T-helper 22 cell (primary cell): Measurements from ENCODE around the gene TBC1D21.

ENCODE experiments used
- DNase-seq: peaks from one replicate; pipeline ENCODE4 v3.0.0-alpha.2; 2020; ENCODE audit warnings: low read depth

Gene TBC1D21, protein sequence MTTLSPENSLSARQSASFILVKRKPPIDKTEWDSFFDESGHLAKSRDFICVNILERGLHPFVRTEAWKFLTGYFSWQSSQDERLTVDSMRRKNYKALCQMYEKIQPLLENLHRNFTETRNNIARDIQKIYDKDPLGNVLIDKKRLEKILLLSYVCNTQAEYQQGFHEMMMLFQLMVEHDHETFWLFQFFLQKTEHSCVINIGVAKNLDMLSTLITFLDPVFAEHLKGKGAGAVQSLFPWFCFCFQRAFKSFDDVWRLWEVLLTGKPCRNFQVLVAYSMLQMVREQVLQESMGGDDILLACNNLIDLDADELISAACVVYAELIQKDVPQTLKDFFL

DNA sequence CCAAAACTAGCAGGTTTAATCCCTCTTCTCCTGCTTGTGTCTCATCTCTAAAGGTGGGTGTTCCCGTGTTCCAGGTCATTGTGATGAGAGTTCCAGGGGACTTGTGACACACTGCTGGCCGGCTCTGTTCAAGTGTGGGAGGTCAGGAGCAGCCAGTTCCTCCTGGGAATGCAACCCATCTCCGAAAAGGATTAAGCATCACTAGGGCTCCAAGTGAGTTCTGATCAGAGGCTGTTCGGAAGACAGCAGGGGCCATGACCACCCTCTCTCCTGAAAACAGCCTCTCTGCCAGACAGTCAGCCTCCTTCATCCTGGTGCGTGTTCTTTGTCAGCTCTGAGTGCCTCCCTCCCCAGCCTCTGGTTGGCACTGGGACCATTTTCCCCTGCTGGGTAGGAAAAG lies at the start of gene TBC1D21:
Gene TBC1D21, plus strand, starts transcription at position 109 of the 400 bp plus-strand sequence. Its CDS starts 146 bp downstream, at position 255.
- no peak for DNase-seq

DNA sequence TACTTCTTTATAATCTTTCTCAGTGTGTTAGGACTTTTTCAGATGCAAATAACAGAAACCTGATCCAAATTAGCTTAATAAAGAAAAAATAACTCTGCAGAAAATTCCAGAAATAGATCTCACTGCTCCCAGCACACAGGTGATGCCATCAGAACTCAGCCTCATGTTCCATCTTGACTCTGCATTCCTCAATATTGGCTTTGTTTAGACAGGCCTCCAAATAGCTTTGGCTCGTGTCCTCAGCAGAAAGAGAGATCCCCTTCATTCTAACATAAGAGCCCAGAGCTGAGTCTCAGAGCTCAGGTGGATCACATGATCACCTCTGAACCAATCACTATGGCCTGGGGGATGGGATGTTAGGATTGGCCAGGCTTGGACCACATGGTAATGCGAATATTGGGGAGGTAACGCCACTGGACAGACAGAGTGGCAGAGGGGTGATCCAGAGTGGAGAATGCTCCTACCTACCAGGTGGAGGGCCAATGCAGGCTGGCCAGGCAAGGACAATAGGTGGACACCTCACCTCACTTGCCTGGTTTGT lies 46.6 kb upstream of the TBC1D21 start:
- DNase-seq: no peak

DNA sequence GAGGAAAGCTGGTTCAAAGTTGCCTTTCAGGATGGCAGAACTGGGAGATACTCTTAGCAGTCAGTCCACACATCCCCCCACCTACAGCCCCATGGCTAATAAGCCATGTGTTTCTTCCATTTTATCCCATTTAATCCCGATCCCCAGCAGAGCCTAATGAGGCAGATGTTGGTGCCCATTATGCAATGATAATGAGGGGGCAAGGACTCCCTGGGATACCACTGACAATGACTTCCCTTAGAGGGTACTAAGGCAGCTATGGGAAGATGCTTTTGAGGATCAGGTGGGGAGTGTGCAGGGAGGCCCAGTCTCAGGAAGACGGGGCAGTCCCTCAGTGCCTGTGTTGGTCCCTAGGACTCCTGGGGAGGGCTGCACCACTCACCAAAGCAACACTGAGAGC lies 43.8 kb upstream of the TBC1D21 start:
- DNase-seq: no peak

DNA sequence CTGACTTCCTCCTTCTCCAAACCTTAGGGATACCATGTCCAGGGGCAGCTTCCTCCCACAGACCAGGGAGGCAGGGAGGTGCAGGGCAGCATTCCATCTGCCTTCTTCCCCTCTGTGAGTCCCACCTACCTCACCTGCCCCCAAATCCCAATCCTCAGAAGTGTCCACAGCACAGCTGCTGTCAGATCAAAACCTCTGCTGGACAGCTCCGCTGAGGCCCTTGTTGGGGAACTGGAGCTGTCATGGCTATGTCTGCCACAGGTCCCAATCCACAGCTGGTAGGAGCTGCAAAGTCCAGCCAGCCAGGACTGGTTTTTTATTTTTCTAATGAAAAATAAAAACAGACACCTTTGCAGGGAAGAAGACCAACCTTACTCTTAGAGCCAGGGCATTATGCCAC lies 40.7 kb upstream of the TBC1D21 start:
- no peak for DNase-seq

DNA sequence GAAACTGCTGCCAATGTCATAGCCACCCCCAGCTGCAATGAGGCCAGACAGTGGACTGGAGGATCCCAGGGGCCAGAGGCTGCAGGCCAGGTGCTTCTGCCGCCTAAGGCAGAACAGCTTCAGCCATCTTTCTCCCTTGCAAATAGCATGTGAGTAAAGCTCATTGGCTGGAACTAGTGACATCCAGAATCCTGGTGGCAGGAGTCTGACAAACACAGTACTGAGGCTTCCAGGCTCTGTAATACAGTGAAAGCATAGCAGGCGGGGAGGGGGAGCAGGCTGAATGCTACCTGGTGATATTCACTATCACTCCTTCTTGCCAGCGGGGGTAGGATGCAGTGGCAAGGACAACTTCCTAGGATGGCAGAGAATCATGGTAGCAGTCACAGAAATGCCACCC lies 36.5 kb upstream of the TBC1D21 start:
- no peak for DNase-seq

DNA sequence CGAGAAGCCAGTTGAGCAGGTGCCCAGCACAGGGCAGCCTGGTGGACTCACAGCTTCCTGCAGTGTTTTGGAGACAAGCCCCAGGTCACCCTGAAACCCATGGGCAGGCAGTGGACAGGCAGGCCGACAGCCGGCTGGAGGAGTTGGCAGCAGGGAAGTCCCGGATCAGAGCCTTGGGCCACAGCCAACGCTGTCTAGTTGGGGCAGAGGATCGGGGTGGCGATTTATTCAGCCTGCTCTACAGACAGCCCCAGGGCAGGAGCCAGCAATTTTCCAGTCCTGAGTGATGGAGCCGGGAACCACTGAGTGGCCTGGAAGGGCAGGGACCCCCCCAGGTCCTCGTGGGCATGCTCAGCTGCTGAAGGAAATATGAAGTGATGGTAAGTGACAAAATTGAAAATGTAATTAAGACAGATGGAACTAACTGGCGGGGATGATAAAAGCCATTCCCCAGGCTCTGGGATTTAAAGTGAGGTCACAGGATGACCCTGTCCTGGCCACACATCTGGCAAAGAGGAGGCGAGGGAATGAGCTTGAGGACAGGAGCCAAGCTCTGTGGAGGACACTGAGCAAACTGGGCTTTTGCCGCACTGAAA lies 34.4 kb upstream of the TBC1D21 start:
- DNase-seq: no peak

DNA sequence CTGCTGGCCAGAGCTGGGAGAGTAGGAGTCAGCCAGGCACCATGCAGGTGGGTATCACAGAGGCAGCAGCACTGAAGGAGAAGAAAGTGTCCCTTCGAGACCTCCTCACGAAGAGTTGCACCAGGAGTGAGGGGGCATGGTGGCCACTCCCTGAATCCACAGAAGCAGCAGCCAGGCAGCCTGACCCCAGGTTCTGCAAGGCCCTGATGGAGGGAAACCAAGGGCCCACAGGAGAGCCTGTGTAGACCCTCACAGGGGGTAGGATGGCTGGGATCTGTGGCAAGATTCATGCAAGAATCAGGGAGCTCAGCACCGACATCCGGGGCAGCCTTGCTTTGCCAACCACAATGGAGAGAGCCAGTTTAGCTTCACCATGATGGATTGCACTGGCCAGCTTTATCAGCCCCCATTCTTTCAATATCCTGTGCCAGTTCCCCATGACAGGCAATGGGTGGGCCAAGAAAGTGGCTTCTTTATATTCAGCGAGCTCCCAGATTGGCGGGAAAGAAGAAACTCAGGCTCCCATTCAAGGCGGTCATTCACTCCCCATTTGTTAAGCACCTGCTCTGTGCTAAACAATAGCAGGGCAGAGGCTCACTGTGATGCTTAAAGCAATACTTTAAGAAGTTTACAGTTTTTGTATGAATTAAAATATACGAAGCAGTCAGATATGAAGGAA lies 33.5 kb upstream of the TBC1D21 start:
- DNase-seq: no peak

DNA sequence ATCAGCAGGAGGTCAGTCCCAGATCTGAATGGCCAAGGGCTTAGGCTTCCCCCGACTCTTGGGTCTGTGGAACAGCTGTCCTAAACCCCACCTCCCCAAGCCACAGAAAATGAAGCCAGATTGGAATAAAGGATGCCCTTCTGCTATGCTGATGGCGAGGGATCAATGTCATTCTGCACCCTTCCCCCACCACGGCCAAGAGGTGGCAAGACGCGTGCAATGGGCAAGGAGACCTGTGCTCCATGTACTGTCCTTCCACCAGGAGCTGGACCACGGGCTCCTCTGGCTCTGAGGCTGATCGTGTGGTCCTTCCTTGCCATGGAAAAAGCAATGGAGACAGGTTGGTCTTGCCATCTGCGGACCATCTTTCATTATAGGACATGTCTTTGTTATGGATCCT lies 32.6 kb upstream of the TBC1D21 start:
- no peak for DNase-seq

DNA sequence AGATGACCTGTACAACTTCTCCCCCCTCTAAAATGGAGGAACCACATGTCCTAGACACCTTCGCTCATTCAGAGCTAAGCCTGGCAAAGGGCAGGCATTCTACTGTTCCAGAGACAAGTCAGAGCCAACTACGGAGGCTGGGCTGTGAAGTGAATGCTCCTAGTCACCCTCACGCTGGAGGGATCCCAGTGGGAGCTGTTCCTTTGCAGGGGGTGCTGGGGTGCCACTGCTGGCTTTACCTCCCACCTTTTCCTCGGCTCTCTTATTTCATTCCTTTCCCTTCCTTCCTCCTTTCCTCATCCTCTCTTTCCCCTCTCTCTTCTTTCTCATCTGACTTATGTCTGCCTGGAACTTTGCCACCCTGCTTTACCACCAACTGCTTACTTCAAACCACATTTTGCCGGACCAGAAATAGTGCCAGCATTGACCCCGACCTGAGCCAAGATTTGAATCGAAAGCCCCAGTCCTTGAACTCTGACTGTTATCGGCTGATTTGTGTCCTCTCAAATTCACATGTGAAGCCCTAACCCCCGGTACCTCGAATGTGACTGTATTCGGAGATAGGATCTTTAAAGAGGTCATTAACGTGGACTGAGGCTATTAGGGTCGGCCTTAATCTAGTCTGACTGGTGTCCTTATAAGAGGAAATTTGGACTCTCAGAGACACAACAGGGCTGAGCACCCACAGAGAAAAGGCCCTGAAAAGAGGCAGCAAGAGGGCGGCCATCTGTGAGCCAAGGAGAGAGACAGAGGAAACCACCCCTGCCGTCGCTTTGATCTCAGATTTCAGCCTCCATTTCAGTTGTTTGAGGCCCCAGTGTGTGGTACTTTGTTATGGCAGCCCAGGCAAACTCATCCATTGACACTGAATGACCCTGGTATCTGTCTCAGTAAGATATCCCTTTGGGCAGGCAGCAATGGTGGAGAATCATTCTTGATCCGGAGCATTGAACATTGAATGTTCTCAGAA lies 31.3 kb upstream of the TBC1D21 start:
- DNase-seq: no peak

DNA sequence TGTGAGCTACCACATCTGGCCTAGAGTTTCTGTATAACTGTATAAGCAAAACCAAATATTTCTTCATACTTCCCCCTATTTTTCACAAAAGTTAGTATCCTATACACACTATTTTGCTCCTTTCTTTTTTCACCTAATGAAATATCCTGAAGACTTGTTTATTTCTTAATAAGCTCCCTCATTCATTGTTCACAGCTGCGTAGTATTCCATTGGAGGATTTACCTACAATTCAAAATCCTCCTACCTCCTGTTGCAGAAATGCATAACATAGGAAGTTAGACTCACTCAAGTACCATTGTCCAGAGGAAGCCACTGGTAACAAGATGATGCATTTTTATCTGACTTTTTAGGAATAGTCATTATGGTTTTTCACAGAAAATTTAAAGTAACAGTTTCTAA lies 29.6 kb upstream of the TBC1D21 start:
- DNase-seq: no peak

DNA sequence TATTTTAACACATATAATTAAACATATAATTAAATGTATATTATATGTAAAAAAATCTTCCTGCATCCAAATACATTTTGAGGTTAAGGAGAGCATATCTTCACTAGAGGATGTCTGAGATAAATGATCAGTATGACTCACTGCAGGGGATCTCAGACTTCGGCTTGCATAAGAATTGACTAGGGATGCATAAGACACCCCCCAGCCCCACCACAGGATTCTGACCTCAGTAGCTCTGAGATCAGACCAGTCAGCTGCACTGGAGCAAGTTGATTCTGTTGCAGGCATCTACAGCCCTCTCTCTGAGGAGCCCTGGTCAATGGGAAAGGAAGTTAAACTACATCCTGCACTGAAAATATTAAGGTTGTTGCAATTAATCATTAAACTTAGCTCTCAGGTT lies 29.0 kb upstream of the TBC1D21 start:
- DNase-seq: no peak

DNA sequence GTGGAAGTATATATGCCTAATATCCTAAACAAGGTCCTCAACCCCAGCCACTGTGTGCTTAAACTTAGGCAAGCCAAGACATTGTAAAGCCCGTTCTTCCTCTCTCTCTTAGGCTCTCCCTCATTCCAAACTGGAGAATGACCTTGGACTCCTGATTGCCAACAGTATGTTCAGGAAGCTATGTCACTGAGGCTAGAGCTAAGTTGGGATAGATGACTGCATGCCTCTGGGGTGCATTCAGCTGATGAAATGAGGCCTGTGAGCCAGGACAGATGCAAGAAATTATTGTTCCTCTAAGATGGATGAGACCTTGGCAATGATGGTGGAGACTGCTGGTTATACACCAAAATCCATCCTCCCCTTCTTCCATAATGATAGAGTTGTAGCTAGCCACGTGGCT lies 27.9 kb upstream of the TBC1D21 start:
- no peak for DNase-seq

DNA sequence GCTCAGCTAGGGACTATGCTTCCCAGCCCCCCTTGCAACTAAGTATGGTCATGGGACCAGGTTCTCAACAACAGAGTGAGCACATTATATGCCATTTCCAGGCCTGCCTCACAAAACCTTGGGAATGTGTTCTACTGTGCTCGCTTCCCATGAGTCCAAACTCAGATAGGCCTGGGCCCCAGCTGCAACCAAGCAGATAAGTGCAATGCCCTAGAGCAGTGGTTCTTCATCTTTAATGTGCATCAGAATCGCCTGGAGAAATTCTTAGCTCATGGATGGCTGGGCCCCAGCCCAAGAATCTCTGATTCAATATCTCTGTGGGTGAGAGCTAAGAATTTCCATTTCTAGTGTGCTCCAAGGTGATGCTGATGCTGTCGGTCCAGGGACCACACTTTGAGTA lies 27.5 kb upstream of the TBC1D21 start:
- DNase-seq: no peak

DNA sequence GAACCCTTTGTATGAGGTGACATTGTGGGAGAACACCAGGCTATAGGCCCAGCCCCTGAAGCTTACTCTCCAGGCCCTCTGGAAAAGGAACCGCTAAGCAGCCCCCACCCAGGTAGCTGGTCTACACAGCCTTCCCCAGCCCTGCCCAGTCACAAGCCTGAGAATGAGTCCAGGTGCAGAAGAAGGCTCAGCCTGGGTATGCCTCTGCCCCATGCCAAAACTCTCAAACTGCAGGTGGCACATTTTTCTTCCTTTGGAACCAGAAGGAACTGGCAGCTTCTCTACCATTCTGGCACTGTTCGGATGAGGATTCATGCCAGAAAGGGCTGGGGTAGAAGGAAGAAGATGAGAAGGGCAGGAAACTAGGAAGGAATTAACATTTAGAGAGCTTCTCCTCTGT lies 23.7 kb upstream of the TBC1D21 start:
- no peak for DNase-seq

DNA sequence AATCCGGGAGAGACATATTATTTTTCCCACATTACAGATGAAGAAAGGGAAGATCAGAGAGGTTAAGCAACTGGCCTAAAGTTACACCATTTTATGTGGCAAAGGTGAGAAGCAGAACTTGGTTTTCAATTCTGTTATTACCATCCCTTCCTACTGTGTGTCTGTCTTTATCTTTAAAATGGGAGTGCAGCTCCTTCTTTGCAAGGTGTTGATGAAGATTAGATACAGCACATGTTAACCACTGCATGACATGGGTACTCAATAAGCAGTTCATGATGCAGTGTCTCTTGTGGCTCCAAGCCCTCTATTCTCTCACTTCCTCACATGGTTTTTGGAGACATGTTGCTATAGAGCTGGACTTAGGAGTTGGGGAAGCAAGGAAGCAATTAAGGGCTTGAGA lies 23.1 kb upstream of the TBC1D21 start:
- no peak for DNase-seq

DNA sequence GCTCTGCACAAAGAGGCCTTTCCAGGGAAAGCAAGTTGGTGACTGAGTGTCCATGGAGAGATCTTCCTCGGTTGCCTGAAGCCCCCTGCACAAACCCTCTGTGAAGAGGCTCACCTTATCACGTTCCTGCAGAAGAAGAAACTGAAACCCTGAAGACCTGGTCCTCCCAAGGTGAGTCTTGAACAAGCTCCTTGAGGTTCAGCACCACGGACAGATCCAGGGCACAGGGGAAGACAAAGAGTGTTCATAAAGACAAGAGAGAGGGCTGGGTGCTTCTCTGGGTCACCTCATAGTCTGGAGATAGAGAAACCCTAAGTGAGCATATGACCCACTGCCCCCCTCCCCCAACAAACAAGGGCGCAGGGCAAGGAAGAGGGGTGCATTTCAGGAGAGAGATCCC lies 21.7 kb upstream of the TBC1D21 start:
- DNase-seq: no peak

DNA sequence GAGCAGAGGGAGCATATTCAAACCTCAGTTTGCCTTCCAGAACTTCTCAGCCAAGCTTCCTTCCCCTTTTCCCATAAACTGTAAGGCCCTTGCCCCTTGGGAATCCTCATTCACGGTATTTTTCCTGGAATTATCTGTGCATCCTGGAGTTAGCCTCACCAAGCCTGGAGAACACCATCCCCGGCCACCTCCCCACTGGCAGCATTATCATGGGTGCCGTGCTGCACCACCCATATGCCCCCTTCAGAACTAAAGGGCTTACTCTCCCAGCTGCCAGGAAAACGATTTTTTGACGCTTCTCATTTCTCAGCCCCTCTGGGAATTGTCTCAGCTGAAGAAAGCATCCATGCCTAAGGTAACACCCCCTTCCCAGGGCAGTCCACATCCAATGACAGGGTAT lies 20.9 kb upstream of the TBC1D21 start:
- no peak for DNase-seq

DNA sequence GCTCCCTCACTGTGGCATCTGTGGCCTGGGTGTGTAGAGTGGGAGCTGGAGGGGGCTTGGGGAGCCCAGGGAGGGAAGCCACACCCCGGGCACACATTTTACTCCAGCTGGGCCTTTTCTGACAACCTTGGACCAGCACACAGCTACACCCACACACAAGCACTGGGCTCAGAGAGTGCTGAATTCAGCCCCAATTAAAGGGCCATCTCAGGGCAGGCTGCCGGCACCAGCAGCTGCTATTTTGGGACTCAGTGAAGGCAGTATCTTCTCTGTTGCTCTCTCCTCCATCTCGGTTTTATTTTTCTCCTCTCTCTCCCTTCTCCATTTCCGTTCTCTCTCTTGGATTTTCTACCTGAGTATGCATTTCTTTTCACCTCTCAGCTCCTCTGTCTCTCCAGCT lies 19.1 kb upstream of the TBC1D21 start:
- DNase-seq: no peak

DNA sequence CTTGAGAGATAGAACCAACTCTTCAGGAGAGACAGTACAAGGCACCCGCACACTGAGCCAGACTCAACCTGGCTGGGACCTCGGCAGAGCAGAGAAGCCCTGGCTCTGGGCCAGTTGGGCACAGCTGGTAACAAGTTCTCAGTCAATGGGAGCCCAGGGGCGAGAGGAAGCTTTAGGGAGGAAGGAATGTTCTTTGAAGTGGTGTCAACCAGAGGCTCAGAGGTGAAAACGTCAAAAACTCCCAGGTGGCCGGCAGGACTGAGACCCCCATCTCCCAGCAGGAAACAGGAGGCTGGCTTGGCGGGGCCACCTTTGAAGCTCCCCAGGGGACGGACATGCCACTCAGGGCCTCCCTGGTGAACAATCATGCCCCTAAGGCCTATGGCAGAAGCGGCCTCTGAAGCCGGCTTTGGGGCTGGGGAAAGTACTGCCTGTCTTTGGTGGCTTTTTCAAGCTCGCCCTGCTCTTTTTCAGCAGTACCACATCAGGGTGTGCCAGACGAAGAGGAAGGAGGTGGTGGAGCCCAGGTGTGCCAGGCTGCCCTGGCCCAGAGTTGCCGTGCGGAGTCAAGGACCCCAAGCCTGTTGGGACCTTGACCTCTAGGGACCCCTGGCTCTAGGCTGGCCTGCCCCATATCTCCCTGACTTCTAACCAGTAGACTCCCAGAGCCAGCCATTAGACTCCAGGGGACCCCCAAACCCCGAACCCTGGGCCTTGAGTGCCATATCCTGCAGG lies 16.7 kb upstream of the TBC1D21 start:
- no peak for DNase-seq

DNA sequence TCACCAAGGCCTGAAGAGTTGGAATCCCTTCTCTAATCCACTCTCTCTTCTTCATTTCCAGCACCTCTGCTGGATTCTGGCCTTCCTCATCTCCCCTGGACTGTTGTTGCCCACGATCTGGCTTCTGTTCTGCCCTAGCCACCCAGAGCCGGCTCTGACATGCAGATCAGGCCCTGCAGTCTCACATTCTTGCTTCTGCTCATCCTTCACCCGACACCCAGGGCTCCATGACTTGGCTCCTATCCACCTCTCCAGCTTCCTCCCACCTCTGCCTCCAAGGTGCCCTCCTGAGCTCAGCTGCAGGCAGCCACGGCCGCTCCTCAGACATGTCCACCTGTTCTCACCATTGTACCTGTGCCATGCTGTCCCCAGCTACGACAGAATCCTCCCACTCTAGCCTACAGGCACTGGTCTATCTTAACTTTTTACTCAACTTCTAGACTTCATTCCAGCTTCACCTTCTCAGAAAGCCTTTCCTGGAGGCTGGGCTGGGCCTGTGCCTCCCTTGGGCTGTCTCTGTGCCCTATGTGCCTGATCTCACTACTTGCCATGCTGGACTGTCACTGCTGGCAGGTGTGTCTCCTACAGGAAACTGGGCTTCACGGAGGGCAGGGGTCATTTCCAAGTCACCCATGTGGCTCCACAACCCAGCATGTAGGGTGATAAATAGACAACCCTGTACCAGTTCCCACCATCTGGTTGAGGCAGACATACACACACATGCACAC lies 16.0 kb upstream of the TBC1D21 start:
- no peak for DNase-seq

DNA sequence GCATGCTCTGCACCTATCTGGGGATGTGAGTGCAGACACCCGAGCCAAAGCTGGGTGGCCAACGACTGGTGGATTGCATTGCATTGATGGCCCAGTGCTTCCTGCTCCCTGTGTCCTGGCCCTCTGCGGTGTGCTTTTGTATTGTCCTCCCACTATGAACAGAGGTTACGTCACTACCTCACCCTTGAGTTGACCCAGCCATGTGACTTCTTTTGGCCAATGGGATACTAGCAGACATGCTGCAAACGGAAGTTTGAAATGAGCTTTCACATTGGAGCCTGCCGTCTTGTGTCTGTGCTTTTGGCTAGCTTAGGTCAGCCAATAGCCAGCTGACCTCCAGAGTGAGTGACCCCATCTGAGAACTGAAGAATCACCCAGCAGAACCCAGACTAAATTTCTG lies 15.3 kb upstream of the TBC1D21 start:
- no peak for DNase-seq
